PC-3 (cell line): ENCODE measurements around the gene NAALADL1. TPM values are rescaled to one million over a fixed set of nuclear protein-coding genes. Genes with fewer than 3 reads are reported as not detected.

Experiments
- ATAC-seq: fragments of 200-7000 bp; cut with Tn5 transposase; 2 replicates; pipeline ENCODE4 v1.9.1; 2020; ENCODE audit warnings: mild to moderate bottlenecking, moderate library complexity
- BruUV-seq: library from RNA; stranded (reverse); fragments of 400-500 nt; replicated peaks from 2 replicates; lab custom pipeline; 2021; lab: Mats Ljungman, UMichigan
- CTCF ChIA-PET: fragments of 300-600 bp; sonication (Branson Sonifier 250); formaldehyde crosslinking; loops from one replicate; lab custom pipeline; 2022; ENCODE audit warnings: antibody characterized with exemption; lab: Charles Lee
- POLR2A ChIA-PET: fragments of 300-600 bp; sonication (Branson Sonifier 250); formaldehyde crosslinking; loops from one replicate; lab custom pipeline; 2022; ENCODE audit warnings: antibody characterized with exemption; ENCODE audit not compliant: unreplicated experiment; lab: Charles Lee
- DNase-seq: peaks from one replicate; pipeline ENCODE4 v3.0.0-alpha.2; 2015
- H2AFZ ChIP-seq: fragments of 300-600 bp; sonication (generic); 2 replicates; pipeline ENCODE4 v1.6.0; 2016; ENCODE audit warnings: antibody characterized with exemption, low read length
- H3F3A ChIP-seq: fragments of 300-600 bp; sonication (generic); one replicate; pipeline ENCODE4 v1.6.0; 2017; ENCODE audit warnings: antibody characterized with exemption, low read length, control low read depth, mild to moderate bottlenecking; ENCODE audit not compliant: unreplicated experiment
- H3K27ac ChIP-seq: fragments of 300-600 bp; sonication (generic); 2 replicates; pipeline ENCODE4 v1.5.1; 2016; ENCODE audit warnings: mild to moderate bottlenecking, low read length
- H3K27me3 ChIP-seq: fragments of 300-600 bp; sonication (generic); 2 replicates; pipeline ENCODE4 v1.6.1; 2016; ENCODE audit warnings: low read length, mixed read lengths
- H3K36me3 ChIP-seq: fragments of 300-600 bp; sonication (generic); 2 replicates; pipeline ENCODE4 v1.6.1; 2016; ENCODE audit warnings: low read depth, mixed run types, low read length, mixed read lengths
- H3K4me1 ChIP-seq: fragments of 300-600 bp; sonication (generic); 2 replicates; pipeline ENCODE4 v1.5.1; 2016; ENCODE audit warnings: low read length; ENCODE audit not compliant: insufficient read depth
- H3K4me2 ChIP-seq: fragments of 300-600 bp; sonication (generic); 2 replicates; pipeline ENCODE4 v1.6.0; 2016; ENCODE audit warnings: low read length
- H3K4me3 ChIP-seq: fragments of 300-600 bp; sonication (generic); 2 replicates; pipeline ENCODE4 v1.5.1; 2016; ENCODE audit warnings: mild to moderate bottlenecking, low read length, mixed read lengths
- H3K79me2 ChIP-seq: fragments of 300-600 bp; sonication (generic); 2 replicates; pipeline ENCODE4 v1.6.1; 2017; ENCODE audit warnings: low read length, mixed read lengths
- H3K9ac ChIP-seq: fragments of 300-600 bp; sonication (generic); 2 replicates; pipeline ENCODE4 v1.6.0; 2016; ENCODE audit warnings: mild to moderate bottlenecking, low read length
- H3K9me2 ChIP-seq: fragments of 300-600 bp; sonication (generic); replicated peaks from 2 replicates; pipeline ENCODE4 v1.6.1; 2016; ENCODE audit warnings: mixed run types, low read length, mixed read lengths
- H3K9me3 ChIP-seq: fragments of 300-600 bp; sonication (generic); 2 replicates; pipeline ENCODE4 v1.6.1; 2016; ENCODE audit warnings: low read length, mixed read lengths
- H4K20me1 ChIP-seq: fragments of 300-600 bp; sonication (generic); 2 replicates; pipeline ENCODE4 v1.6.1; 2016; ENCODE audit warnings: low read length, mixed read lengths
- EZH2 ChIP-seq: fragments of 300-600 bp; sonication (generic); IDR thresholded peaks from one replicate; pipeline ENCODE4 v1.6.1; 2017; ENCODE audit warnings: antibody characterized with exemption, mild to moderate bottlenecking, low read length; ENCODE audit not compliant: unreplicated experiment
- EZH2phosphoT487 ChIP-seq: fragments of 300-600 bp; sonication (generic); IDR thresholded peaks from 2 replicates; pipeline ENCODE4 v1.6.1; 2018; ENCODE audit warnings: mild to moderate bottlenecking, antibody characterized with exemption, low read length, borderline replicate concordance
- intact Hi-C: fragments of 100-400 bp; cut with micrococcal nuclease; formaldehyde crosslinking; loops from 2 replicates; pipeline ENCODE4 v1.9.0; 2023
- total RNA-seq: library from RNA; depleted of rRNA; stranded (reverse); fragments of >200 nt; gene quantifications from 2 replicates; pipeline ENCODE4 v1.2.3, GENCODE V29; 2014
- TF ChIP-seq, protein P1 (sequence below): fragments of 300-600 bp; sonication (generic); conservative IDR thresholded peaks from 2 replicates; pipeline ENCODE4 v1.5.1; 2017; ENCODE audit warnings: antibody characterized with exemption, low read depth, mild to moderate bottlenecking, low read length

The NAALADL1 gene
- total RNA-seq, 1 experiment from 2014 or later, result 0.47 TPM

DNA sequence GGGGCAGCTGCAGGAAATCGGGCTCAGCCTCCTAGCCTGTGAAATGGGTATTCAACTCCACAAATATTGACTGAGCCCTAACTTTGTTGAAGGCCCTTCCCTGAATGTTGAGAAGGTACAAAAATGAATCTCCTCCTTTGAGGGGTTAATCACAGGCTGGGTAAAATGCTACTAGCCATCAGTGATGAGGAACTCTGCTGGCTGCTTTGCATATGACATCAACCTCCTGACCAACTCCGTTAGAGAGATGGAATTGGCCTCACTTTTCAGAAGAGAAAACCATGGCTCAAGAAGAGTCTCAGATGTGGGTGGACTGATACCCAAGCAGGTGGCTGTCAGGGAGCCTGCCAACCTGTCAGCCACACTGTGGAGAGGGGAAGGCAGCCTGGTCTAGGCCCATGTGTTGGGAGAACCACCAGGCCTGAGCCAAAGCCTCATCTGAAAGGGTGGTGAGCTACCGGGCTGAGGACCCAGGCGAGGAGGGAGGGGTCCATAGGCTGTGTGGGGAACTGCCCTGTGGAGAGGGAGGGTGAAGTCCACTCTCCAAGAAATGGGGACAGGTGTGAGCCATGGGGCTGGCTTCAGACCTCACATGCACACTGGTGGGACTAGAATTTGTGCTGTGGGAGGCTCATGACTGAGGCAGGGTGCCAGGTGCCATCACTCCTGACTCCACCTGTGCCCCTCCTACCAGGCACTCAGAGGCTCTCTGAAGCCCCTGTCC is 13.7 kb upstream of the NAALADL1 start:
- no peaks in the 10 kb centered on the region for H3K9me3 ChIP-seq
- no peak overlapping the region for H3K27ac ChIP-seq
- no peaks in the 10 kb centered on the region for H3K27me3 ChIP-seq
- TF ChIP-seq EZH2phosphoT487 (no peak), EZH2 (no peak)
- TF ChIP-seq, protein P1, sequence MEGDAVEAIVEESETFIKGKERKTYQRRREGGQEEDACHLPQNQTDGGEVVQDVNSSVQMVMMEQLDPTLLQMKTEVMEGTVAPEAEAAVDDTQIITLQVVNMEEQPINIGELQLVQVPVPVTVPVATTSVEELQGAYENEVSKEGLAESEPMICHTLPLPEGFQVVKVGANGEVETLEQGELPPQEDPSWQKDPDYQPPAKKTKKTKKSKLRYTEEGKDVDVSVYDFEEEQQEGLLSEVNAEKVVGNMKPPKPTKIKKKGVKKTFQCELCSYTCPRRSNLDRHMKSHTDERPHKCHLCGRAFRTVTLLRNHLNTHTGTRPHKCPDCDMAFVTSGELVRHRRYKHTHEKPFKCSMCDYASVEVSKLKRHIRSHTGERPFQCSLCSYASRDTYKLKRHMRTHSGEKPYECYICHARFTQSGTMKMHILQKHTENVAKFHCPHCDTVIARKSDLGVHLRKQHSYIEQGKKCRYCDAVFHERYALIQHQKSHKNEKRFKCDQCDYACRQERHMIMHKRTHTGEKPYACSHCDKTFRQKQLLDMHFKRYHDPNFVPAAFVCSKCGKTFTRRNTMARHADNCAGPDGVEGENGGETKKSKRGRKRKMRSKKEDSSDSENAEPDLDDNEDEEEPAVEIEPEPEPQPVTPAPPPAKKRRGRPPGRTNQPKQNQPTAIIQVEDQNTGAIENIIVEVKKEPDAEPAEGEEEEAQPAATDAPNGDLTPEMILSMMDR, result no peak
- peaks cover under 1% of the 10 kb centered on the region for H3K36me3 ChIP-seq
- CTCF ChIA-PET, result no interaction called here
- H4K20me1 ChIP-seq, result no peaks in the 10 kb centered on the region
- H3K4me1 ChIP-seq, result no peaks in the 10 kb centered on the region
- H3K9ac ChIP-seq, result no peak overlapping the region
- H3K79me2 ChIP-seq, result no peaks in the 10 kb centered on the region
- no peaks in the 10 kb centered on the region for H3F3A ChIP-seq
- BruUV-seq, result no TSS peak
- POLR2A ChIA-PET, result no interaction called here
- H3K4me2 ChIP-seq, result no peak overlapping the region
- H3K9me2 ChIP-seq, result no peaks in the 10 kb centered on the region
- ATAC-seq (no peak), DNase-seq (no peak)
- intact Hi-C loops, result no loop called here
- no peak overlapping the region for H3K4me3 ChIP-seq
- H2AFZ ChIP-seq, result no peak overlapping the region

DNA sequence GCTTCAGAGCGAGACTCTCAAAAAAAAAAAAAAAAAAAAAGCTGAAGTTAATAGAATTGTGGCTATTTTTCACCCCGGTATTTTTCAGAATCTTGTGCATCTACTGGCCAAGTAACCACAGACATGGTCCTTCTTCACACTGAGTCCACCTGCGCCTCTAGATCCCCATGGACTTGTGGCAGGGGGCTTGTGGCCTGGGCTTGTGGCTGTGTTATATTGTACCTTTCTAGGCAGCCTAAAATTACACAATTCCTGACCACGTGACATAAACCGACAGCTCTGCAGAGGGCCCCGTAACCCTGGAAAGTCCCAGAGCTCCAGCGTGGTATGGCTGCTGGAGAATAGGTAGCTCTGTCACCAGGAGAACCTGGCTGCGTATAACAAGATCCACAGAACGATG is 10.9 kb upstream of the NAALADL1 start:
- POLR2A ChIA-PET, result interaction anchor here (0.6 kb wide), 1 partner anchor 28 kb away, joined by 4 read pairs; the partner anchor contains the start of gene SAC3D1
- H3K4me1 ChIP-seq, result no peaks in the 10 kb centered on the region

More for the DNA sequence above, 10.9 kb upstream of the NAALADL1 start:
- no peak overlapping the region for H3K9ac ChIP-seq
- H3K27me3 ChIP-seq, result no peaks in the 10 kb centered on the region
- TF ChIP-seq EZH2phosphoT487, result no peak
- no peak for TF ChIP-seq EZH2
- TF ChIP-seq, protein P1, result no peak
- H3F3A ChIP-seq, result no peaks in the 10 kb centered on the region
- CTCF ChIA-PET, result no interaction called here
- intact Hi-C loops, result no loop called here
- BruUV-seq, result no TSS peak
- no peak overlapping the region for H3K4me3 ChIP-seq
- no peaks in the 10 kb centered on the region for H3K36me3 ChIP-seq
- H4K20me1 ChIP-seq, result no peaks in the 10 kb centered on the region
- no peak for ATAC-seq
- H3K9me3 ChIP-seq, result no peaks in the 10 kb centered on the region
- no peak overlapping the region for H2AFZ ChIP-seq
- no peaks in the 10 kb centered on the region for H3K9me2 ChIP-seq
- H3K4me2 ChIP-seq, result no peak overlapping the region
- H3K27ac ChIP-seq, result no peak overlapping the region
- DNase-seq, result no peak
- H3K79me2 ChIP-seq, result no peaks in the 10 kb centered on the region
